Neural cell (in vitro differentiated cells): ENCODE results near the gene MIER1. TPM values are rescaled to one million over a fixed set of nuclear protein-coding genes. Genes with fewer than 3 reads are reported as not detected.
A peak's percentile ranks its signal among the peaks of the same experiment; 100 is the strongest.

Experiments used
- H2AFZ ChIP-seq: fragments of 200-600, 300-800 bp; sonication (generic), shearing (Covaris generic); 2 replicates; pipeline ENCODE4 v1.6.0; 2014; ENCODE audit warnings: low read depth, mild to moderate bottlenecking, antibody characterized with exemption, low read length, moderate library complexity
- H3F3A ChIP-seq: fragments of 200-600 bp; shearing (Covaris generic); 2 replicates; pipeline ENCODE4 v1.6.1; 2016; ENCODE audit warnings: mild to moderate bottlenecking, moderate library complexity, mixed read lengths, antibody characterized with exemption, low read length; ENCODE audit not compliant: insufficient read depth, poor library complexity, severe bottlenecking
- H3K27ac ChIP-seq: fragments of 200-600, 300-800 bp; sonication (generic), shearing (Covaris generic); 2 replicates; pipeline ENCODE4 v1.5.1; 2014; ENCODE audit warnings: mild to moderate bottlenecking, low read length, moderate library complexity
- H3K27me3 ChIP-seq: fragments of 300-800, 200-600 bp; sonication (generic), shearing (Covaris generic); 2 replicates; pipeline ENCODE4 v1.6.0; 2014; ENCODE audit warnings: mild to moderate bottlenecking, low read depth, low read length, moderate library complexity; ENCODE audit not compliant: insufficient read depth
- H3K36me3 ChIP-seq: fragments of 300-800, 200-600 bp; sonication (generic), shearing (Covaris generic); 2 replicates; pipeline ENCODE4 v1.5.1; 2014; ENCODE audit warnings: mild to moderate bottlenecking, antibody characterized with exemption, low read length, moderate library complexity; ENCODE audit not compliant: insufficient read depth
- H3K4me2 ChIP-seq: fragments of 300-800, 200-600 bp; sonication (generic), shearing (Covaris generic); 2 replicates; pipeline ENCODE4 v1.6.0; 2014; ENCODE audit warnings: mild to moderate bottlenecking, low read length
- H3K4me3 ChIP-seq: fragments of 300-800, 200-600 bp; sonication (generic), shearing (Covaris generic); 2 replicates; pipeline ENCODE4 v1.5.1; 2014; ENCODE audit warnings: mild to moderate bottlenecking, low read length, moderate library complexity
- H3K79me2 ChIP-seq: fragments of 200-600 bp; shearing (Covaris generic); replicated peaks from 2 replicates; pipeline ENCODE4 v1.6.0; 2014; ENCODE audit warnings: mild to moderate bottlenecking, low read length, moderate library complexity; ENCODE audit not compliant: insufficient read depth
- H3K9ac ChIP-seq: fragments of 300-800, 200-600 bp; sonication (generic), shearing (Covaris generic); 2 replicates; pipeline ENCODE4 v1.6.1; 2016; ENCODE audit warnings: mild to moderate bottlenecking, low read length, mixed read lengths
- H3K9me2 ChIP-seq: fragments of 200-600 bp; shearing (Covaris generic); 2 replicates; pipeline ENCODE4 v1.6.1; 2016; ENCODE audit warnings: mild to moderate bottlenecking, low read length, mixed read lengths; ENCODE audit not compliant: insufficient read depth
- H3K9me3 ChIP-seq: fragments of 200-600, 300-800 bp; sonication (generic), shearing (Covaris generic); 2 replicates; pipeline ENCODE4 v1.6.1; 2016; ENCODE audit warnings: mild to moderate bottlenecking, mixed run types, low read length, moderate library complexity, mixed read lengths
- H4K20me1 ChIP-seq: fragments of 200-600 bp; shearing (Covaris generic); 2 replicates; pipeline ENCODE4 v1.6.1; 2016; ENCODE audit warnings: mild to moderate bottlenecking, mixed run types; ENCODE audit not compliant: insufficient read depth
- CTCF ChIP-seq: fragments of 450-650 bp; IDR thresholded peaks from 2 replicates; pipeline ENCODE4 v1.5.1; 2014; ENCODE audit warnings: antibody characterized with exemption, mild to moderate bottlenecking, moderate library complexity; ENCODE audit not compliant: poor library complexity, severe bottlenecking
- EP300 ChIP-seq: fragments of 450-650 bp; conservative IDR thresholded peaks from 2 replicates; pipeline ENCODE4 v1.6.1; 2014; ENCODE audit warnings: antibody characterized with exemption, mild to moderate bottlenecking, moderate library complexity; ENCODE audit not compliant: poor library complexity, severe bottlenecking
- EZH2 ChIP-seq: fragments of 200-600, 300-800 bp; shearing (Covaris generic), sonication (generic); IDR thresholded peaks from 2 replicates; pipeline ENCODE4 v1.6.1; 2014; ENCODE audit warnings: antibody characterized with exemption, low read length, borderline replicate concordance, mild to moderate bottlenecking; ENCODE audit not compliant: insufficient read depth, poor library complexity, severe bottlenecking
- MXI1 ChIP-seq: fragments of 450-650 bp; conservative IDR thresholded peaks from 2 replicates; pipeline ENCODE4 v1.6.1; 2014; ENCODE audit warnings: antibody characterized with exemption, mild to moderate bottlenecking; ENCODE audit not compliant: poor library complexity, severe bottlenecking
- POLR2AphosphoS5 ChIP-seq: IDR thresholded peaks from 2 replicates; pipeline ENCODE4 v1.6.1; 2012
- RAD21 ChIP-seq: fragments of 450-650 bp; conservative IDR thresholded peaks from 2 replicates; pipeline ENCODE4 v1.6.1; 2014; ENCODE audit warnings: antibody characterized with exemption, mild to moderate bottlenecking, moderate library complexity
- REST ChIP-seq: IDR thresholded peaks from 2 replicates; pipeline ENCODE4 v1.6.1; 2012; ENCODE audit warnings: borderline replicate concordance
- SMC3 ChIP-seq: fragments of 450-650 bp; conservative IDR thresholded peaks from 2 replicates; pipeline ENCODE4 v1.6.1; 2014; ENCODE audit warnings: antibody characterized with exemption, mild to moderate bottlenecking, moderate library complexity; ENCODE audit not compliant: poor library complexity
- TAF1 ChIP-seq: IDR thresholded peaks from 2 replicates; pipeline ENCODE4 v1.6.1; 2012; ENCODE audit warnings: low read depth
- polyA plus RNA-seq: library from polyadenylated mRNA; depleted of rRNA; stranded (reverse); fragments of >200 nt; gene quantifications from 2 replicates; pipeline ENCODE4 v1.2.3, GENCODE V29; 2014

Gene MIER1
- polyA plus RNA-seq, 1 donor from 2014 or later = 16.1 TPM

GRCh38 chr1:66929691-66929998 is 4.9 kb downstream of the MIER1 start:
- Histone ChIP-seq H3K79me2 (peaks cover 48% of the 10 kb centered on the region), H3K36me3 (no peaks in the 10 kb centered on the region), H3K4me3 (peak overlapping the region; percentile 78), H3K9me3 (no peaks in the 10 kb centered on the region), H3K4me2 (peak overlapping the region; percentile 54), H4K20me1 (no peaks in the 10 kb centered on the region), H3F3A (no peaks in the 10 kb centered on the region), H3K27ac (peak overlapping the region; percentile 50), H3K9ac (peak overlapping the region; percentile 65), H3K27me3 (no peaks in the 10 kb centered on the region), H2AFZ (peak overlapping the region; percentile 29), H3K9me2 (no peaks in the 10 kb centered on the region)
- TF ChIP-seq TAF1 (no peak), MXI1 (no peak), RAD21 (no peak), EZH2 (no peak), EP300 (no peak), CTCF (no peak), SMC3 (no peak), REST (no peak), POLR2AphosphoS5 (no peak)

- Histone ChIP-seq H3K79me2 (peaks cover 53% of the 10 kb centered on the region), H3K9ac (peak overlapping the region; percentile 65), H3F3A (no peaks in the 10 kb centered on the region), H4K20me1 (no peaks in the 10 kb centered on the region), H3K9me3 (no peaks in the 10 kb centered on the region), H3K36me3 (no peaks in the 10 kb centered on the region), H2AFZ (peak overlapping the region; percentile 48), H3K4me3 (peak overlapping the region; percentile 78), H3K9me2 (no peaks in the 10 kb centered on the region), H3K4me2 (peak overlapping the region; percentile 74), H3K27ac (peak overlapping the region; percentile 50), H3K27me3 (no peaks in the 10 kb centered on the region)
- TF ChIP-seq TAF1 (peak; percentile 37), MXI1 (peak; percentile 58), POLR2AphosphoS5 (peak; percentile 49), CTCF (peak; percentile 70), REST (no peak)
Measured at GRCh38 chr1:66929999-66930822, 5.4 kb downstream of the MIER1 start.
